ENCODE data around the gene ANKIB1.

DNA sequence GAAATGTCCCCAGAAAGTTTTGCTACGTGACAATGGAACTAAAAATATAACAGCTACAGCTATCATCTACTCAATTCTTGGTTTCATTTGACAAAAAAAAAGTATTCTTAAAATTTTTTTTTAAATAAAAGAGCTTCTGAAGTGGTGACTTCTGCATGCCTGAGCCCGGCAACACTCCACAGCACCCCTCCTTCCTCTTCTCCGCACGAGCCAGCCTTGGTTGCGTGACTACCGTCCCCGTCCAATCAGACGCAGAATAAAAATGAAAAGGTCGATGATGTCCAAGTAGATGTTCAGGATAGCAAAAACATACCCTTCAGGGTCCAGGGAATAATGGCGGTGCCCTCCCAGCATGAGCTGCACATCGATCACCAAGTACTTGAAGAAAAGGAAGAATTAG, 167.0 kb downstream of the ANKIB1 start:
- TF ChIP-seq POLR2A (IDR thresholded peaks at IDR 0.05): no peak
- TF ChIP-seq, protein P1, sequence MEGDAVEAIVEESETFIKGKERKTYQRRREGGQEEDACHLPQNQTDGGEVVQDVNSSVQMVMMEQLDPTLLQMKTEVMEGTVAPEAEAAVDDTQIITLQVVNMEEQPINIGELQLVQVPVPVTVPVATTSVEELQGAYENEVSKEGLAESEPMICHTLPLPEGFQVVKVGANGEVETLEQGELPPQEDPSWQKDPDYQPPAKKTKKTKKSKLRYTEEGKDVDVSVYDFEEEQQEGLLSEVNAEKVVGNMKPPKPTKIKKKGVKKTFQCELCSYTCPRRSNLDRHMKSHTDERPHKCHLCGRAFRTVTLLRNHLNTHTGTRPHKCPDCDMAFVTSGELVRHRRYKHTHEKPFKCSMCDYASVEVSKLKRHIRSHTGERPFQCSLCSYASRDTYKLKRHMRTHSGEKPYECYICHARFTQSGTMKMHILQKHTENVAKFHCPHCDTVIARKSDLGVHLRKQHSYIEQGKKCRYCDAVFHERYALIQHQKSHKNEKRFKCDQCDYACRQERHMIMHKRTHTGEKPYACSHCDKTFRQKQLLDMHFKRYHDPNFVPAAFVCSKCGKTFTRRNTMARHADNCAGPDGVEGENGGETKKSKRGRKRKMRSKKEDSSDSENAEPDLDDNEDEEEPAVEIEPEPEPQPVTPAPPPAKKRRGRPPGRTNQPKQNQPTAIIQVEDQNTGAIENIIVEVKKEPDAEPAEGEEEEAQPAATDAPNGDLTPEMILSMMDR (IDR thresholded peaks at IDR 0.05 in 4 of 5, conservative IDR thresholded peaks at IDR 0.05 in 1 of 5): no peak
